Activated CD8-positive, alpha-beta memory T cell treated with anti-CD3 and anti-CD28 coated beads for 1 hour (primary cell): ENCODE data around the gene EFCAB14.
"Not testable (repeated sequence)": the region's sequence is repeated elsewhere in the genome, so short reads cannot be mapped to it uniquely, and the experiment has no call there.

Source experiments
- DNase-seq, 2 donors: peaks; one replicate each; pipeline ENCODE4 v3.0.0-alpha.2; 2020; ENCODE audit warnings: low read depth in 1 of 2; ENCODE audit errors: extremely low read depth in 1 of 2

Gene EFCAB14

DNA sequence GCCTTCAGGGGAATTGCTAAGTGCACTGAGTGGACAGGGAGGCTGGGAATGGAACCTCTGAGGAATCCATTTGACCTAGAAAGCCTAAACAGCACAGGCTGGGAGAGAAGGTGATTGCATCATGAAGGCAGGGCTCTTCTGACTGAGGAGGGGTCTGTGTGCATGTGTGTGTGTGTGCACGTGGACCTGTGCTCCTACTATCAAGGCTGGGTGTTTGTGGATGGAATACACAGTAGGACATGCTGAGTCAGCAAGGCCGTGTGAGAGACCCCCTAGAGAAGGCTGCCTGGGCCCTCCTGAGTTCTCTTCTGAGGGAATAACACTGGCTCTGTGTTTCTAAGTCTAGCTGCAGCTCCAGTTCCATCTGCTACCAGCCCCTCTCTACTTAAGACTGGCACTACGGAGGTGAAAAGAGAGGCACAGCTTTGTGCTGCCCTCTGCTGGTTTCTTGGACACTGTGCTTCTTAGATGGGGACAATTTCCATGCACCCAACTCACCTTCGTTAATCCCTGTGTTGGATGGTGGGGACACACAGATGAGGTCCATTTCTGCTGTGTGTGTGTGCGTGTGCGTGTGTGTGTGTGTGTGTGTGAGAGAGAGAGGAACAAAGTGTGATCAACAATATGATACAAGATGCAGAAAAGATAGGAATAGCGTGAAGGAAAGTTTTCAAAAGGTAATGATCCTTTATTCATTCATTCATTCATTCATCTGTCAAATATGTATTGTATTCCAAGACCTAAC is 6.2 kb upstream of the EFCAB14 start:
- DNase-seq: peak; percentile 21 to 38

DNA sequence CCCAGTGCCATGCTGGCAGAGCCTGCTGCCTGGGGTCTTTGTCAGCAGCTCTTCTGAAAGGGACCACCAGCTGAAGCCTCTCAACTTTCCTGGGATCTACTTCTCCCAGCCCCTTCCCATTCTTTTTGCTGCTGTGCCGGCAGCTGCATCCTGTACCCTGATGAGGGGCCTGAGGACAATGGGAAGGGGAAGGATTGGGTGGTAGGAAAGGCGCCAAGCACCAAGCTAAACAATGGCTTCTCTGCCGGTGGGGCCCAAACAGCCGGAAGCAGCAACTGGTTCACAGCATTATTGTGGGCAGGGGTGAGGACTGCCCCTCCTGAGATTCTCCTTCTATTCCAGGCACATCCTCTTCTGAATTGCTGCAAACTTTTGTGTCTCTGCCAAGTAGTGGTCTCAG is 5.0 kb upstream of the EFCAB14 start:
- DNase-seq: no peak

DNA sequence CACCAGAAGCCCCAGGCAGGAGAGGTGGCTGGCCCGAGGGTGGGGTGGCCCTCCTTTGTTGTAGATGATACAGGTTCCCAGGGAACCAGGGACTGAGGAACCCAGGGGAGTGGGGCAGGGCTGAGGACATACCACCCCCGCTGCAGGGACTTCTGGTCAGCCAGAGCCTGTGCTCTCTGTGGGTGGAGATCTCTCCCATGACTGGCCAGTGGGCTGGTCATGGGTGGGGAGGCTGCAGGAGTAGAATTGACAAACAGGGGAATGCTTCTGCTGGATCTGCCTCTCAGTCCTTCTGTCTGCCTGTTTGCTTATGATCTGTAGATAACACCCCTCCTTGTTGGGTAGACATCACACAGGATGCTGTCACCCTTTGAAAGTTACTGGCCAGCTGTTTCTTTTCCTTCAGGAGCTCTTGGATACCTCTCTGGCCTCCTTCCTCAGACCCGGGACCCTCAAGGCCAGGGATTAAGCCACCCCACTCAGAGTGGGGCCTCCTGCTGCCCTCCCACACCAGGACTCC is 2.8 kb upstream of the EFCAB14 start:
- no peak for DNase-seq

DNA sequence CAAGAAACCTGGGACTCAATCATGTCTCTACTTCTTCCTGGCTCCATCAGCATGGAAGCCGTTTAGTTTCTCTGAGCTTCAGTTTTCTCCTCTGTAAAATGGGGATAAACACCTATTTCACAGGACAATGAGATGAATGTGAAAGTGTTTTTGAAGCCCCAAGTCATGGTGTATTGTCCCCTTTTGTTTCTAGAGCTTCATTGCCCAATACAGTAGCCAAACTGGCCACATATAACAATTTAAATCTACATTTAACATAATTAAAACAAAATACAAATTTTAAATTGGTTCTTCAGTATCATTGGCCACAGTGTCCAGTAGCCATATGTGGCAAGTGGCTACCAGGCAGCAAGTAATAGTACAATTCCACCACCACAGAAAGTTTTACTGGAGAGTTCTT is 2.3 kb upstream of the EFCAB14 start:
- no peak for DNase-seq

DNA sequence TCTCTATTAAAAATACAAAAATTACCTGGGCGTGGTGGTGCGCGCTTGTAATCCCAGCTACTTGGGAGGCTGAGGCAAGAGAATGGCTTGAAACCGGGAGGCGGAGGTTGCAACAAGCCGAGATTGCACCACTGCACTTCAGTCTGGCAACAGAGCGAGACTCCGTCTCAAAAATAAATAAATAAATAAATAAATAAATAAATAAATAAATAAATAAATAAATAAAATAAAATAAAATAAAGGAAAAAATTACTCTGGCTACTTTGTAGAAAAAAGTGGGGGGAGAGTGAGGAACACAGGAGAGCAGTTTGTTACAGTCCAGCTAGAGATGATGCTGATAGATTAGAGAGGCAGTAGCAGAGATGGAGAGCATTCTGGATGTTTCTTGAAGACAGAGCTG is 1.4 kb upstream of the EFCAB14 start:
- not testable (repeated sequence) for DNase-seq

DNA sequence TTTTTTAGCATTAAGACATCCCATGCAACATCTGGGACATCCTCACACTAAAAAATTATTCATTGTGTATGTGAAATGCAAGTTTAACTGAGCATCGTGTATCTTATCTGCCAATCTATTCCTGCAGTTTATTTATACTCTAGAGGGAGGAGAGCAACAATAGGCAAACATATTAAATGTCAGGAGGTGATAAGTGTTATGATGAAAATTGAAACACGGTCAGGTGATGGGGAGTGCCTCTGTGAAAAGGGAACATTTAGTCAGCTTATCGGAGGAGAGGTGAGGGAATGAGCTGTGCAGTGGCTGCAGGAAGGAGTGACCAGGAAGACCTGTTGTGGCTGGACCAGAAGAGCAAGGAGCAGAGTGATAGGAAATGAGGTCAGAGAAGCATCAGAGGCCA is 775 bp upstream of the EFCAB14 start:
- no peak for DNase-seq

DNA sequence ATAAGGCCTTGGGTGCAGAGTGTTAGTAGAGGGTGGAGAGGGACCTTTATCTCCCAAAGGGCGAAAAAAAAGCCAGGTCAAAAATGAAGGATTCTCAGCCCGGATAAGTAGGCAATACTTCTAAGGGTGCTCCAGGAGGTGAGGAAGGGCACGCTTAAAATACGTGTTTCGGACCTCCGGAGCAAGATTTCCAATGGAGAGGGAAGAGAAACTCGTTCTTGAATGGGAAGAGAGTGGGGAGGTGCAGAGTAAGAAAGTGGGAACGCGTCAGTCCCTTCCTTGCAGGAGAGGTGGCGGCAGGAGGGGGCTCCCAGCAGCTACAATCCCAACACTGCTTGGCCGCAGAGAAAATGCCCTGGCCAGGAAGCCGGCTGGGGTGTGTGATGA is 581 bp downstream of the EFCAB14 start:
- DNase-seq: no peak

DNA sequence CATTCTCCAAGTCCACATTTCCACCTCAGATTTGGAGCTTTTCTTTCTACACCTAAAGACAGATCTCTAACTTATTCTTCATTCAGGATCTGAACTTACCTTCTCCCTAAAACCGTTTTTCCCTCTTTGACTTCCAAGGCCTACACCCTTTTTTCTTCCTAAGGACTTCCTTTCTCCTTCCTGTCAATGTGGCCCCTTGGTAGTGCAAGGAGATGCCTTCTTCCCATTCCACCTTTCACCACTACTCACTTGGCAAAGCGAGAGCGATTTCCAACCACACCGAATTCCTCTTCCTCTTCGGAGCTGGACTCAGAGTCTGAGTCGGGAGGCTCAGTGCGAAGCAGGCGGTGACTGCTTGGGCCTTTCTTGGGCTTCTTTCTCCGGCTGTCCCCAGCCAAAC is 1.3 kb downstream of the EFCAB14 start:
- no peak for DNase-seq

DNA sequence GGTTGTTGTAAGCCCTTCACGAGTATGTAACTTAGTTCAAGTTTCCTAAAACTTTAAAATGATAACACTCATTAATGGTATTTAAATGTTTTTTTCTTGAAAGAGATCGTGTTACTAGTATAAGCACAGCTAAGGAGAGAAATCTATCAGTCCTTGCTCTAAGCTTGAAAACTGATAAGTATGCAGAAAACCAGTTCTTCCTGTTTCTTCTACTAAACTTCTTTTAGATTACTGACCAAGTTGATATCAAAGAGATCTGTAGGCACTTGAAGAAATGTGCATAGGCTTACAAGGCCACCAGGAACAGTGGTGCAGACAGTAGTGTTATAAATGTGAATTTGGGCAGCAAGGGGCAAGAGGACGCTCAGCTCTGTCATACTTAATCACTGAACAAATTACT is 3.9 kb downstream of the EFCAB14 start:
- DNase-seq: no peak

DNA sequence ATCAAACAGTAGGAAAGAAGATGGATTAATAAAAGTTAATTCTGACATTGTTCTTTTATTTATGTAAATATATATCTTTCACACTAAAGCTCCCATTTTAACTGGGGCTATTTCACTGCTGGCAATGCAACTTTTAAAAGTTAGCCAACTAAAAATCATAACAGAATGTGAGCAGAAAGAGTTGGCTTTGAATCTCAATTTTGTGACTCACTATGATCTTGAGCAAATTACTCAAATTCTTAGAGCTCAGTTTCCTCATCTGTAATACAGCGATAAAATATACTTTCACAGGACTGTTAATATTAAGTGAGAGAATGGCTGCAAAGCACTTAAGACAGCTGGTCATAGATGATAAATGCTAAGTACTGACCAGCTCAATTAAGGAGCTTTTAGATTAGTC is 10.8 kb downstream of the EFCAB14 start:
- DNase-seq: no peak

DNA sequence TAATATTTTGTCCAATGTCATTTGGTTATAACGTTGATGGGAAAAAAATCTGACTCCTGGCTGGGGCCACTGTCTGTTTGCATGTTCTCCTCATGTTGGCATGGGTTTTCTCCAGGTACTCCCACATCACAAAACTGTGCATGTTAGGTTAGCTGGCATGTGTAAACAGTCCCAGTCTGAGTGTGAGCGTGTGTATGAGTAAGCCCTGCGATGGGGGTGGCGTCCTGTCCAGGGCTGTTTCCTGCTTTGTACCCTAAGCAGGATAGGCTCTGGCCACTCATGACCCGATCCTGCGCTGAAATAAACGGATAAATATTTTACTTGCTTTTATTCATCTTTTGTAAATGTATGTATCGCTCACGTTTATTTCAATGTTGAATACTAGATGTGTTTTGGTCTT is 13.5 kb downstream of the EFCAB14 start:
- no peak for DNase-seq

DNA sequence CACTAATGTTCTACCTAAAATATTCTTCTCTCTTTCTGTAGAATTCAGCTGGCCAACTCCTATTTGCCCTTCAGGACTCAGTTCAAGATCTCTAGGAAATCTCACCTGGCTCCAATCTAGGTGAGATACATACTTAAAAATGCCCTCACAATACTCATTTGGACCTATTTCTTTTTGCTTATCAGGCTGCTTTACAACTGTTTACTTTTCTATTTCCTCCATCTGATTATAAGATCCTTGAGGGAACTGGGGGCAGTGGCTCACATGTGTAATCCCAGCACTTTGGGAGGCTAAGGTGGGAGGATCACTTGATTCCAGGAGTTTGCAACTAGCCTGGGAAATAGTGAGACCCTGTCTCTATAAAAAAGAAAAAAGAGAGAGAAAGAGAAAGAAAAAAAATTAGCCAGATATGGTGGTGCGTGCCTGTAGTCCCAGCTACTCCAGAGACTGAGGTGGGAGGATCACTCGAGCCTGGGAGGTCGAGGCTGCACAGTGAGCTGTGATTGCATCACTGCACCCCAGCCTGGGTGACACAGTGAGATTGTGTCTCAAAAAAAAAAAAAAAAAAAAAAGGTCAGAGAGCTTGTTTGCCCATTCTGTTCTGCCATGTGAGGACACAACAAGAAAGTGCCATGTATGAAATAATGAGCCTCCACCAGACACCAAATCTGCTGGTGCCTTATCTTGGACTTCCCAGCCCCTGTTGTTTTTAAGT is 14.8 kb downstream of the EFCAB14 start:
- DNase-seq: no peak

DNA sequence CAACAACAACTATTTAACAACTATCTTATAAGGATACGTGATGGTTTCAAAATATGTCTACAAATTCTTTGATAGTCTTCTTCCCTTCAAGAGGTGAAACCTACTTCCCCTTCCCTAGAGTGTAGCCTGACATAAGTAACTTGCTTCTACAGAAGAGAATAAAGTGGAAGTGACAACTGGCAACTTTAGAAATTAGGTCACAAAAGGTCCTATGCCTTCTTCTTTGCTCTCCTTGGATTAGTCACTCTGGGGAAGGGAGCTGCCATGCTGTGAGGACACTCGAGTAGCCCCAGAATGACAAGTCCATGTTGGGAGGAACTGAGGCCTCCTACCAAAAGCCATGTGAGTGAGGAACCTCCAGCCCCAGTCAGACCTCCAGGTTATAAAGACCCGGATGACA is 19.2 kb downstream of the EFCAB14 start:
- DNase-seq: no peak

DNA sequence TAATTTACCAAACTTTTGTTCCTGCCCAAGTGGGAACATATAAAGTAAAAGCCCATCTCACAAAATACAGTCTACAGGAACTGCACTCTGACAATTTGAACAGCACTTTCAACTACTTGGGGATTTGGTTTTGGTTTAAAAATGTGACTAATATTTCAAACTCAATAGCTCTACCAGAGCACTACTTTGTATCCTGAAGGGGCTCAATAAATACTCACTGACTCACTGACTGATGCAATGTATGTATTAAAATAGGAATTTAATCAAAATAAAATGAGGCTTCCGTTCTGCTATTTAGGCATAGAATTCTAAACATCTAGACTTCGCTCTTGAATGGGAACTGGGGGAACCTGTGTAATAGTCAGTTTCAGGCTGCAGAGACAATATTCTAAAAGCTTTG is 21.9 kb downstream of the EFCAB14 start:
- DNase-seq: no peak

DNA sequence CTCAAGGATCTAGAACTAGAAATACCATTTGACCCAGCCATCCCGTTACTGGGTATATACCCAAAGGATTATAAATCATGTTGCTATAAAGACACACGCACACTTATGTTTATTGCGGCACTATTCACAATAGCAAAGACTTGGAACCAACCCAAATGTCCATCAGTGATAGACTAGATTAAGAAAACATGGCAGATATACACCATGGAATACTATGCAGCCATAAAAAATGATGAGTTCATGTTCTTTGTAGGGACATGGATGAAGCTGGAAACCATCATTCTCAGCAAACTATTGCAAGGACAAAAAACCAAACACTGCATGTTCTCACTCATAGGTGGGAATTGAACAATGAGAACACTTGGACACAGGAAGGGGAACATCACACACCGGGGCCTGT is 24.2 kb downstream of the EFCAB14 start:
- DNase-seq: not testable (repeated sequence)

DNA sequence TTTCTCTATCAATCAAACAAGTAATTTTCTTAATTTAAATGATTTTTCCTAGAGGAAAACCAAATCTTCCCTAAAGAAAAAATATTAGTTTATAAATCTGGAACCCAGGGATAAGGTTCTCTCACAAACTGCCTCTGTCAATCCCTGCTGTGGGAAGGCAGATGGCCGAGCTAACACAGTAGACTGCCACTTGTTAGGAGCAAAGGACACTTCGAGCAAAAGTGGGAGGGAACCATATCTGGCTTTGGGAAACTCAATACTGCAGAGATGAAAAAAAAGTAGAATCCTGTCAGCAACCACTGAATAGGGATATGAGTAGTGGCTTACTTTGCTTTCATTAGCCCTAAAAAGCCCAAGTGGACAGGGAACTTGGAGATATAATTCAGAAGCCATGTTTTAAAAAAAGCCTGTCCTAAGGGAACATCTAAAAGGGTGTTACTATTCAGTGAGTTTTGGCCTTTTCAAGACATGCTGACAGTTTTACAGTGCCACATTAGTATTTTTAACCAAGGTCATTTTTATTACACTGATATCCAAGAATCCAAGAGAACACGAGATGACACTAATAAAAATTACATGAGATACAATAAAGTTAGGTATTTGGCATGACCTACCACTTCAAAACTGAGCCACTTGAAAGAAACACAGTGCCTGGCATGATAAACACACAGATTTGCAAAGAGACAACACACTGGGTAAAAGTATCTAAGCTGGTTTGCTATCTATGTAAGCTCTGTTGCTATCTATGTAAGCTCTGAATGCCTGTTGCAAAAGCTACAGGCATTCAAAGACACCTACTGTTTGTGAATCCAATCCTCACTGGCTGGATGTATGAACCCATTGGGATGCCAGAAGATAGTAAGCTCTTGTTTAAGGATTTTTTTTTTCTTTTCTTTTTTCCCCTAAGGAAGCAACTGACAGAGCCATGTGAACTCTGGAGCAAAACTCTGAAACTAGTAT is 25.8 kb downstream of the EFCAB14 start:
- DNase-seq: no peak

DNA sequence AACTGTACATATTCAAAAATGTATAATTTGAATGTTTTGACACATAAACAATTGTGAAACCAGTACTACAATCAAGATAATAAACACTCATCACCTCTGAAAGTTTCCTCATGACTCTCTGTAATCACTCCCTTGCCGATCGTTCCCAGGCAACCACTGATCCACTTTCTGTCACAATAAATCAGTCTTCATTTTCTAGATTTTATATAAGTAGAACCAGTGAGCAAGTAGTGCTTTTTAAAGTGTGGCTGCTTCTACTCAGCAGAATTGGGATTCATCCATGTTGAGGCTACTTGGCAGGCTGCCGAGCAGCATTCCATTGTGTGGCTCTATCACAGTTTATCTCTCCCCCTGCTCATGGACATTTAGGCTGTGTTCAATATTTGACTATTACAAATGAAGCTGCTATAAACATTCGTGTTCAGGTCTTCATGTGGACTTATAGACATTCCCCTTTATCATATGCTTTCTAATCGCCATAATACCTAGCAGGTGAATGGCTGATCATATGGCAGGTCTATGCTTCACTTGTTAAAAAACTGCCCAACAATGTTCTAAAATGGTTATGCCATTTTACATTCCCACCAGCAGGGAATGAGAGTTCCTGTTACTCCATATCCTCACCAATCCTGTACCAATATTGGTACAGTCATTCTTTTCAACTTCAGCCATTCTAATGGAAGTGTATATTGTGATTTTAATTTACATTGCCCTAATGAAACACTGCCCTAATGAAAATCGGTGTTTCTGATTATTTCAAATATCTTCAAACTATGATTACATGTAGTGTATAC is 26.7 kb downstream of the EFCAB14 start:
- DNase-seq: no peak

DNA sequence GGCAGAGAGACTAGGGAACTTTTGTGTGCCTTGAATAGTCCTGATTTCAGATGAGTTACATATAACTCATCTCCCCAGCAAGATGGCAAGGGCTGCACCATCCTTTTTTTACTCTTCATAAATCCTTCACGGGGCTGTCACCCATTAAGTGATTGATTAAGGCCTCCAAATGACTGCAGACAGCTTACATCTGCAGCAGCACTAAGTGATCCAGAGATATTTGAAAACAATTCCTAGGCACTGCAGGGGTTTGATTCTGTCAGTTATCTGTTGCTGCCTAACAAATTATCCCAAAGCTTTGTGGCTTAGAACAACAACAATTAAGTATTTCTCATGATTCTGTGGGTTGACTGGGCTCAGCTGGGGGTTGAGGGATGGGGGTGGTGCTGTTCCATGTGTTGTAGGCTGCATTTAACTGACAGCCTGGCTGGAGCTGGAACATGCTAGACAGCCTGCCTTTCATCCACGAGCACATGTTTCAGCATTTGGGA is 27.9 kb downstream of the EFCAB14 start:
- DNase-seq: no peak

DNA sequence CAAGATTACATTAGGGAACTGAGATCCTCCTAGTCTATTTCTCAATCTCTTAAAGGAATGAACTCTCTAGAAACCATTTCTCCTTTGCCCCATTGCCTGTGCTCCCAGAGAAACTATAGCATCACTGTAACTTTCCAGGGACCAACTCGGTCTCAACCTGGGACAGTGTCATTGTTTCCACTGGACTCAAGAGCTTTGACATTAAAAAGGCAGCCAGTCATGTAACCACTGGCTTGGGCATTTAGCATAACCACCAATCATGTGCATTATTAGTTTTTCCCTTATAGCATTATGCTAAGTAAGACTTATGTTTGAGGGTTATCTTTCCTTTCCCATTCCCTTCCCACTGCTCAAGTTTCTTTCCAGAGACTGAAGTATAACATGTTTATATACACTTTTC is 29.0 kb downstream of the EFCAB14 start:
- DNase-seq: no peak

DNA sequence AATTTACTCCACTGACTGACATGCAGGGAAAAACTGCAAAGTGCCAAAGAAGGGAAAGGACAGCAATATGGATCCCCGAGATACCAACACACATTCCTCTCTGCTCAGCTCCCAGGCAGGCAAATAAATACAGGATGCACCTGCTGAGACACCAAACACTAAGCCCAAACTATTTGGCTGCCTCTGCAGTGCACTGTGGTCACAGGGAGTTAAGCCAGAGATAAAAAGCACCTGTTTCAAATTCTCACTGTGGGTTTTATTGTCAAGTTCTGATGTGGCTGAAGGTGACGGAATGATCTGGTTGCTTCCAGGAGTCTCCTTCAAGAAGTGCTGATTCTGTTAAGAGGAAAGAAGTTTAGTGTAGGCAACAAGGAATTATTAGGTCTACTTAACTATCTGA is 29.6 kb downstream of the EFCAB14 start:
- no peak for DNase-seq
